Muscle of leg (tissue), 11 donors: Measurements from ENCODE around the gene TSPEAR. TPM values are rescaled to one million over a fixed set of nuclear protein-coding genes. Genes with fewer than 3 reads are reported as not detected.

ENCODE experiments used
- DNase-seq: peaks from one replicate; pipeline ENCODE4 v3.0.0; 2013
- H3K27ac ChIP-seq: one replicate; pipeline ENCODE4 v1.5.1; 2013; ENCODE audit warnings: mild to moderate bottlenecking, low read length, control low read depth
- H3K27me3 ChIP-seq: one replicate; pipeline ENCODE4 v1.6.1; 2013; ENCODE audit warnings: low read length; ENCODE audit not compliant: control insufficient read depth, insufficient read depth
- H3K36me3 ChIP-seq: one replicate; pipeline ENCODE4 v1.6.1; 2013; ENCODE audit warnings: low read length; ENCODE audit not compliant: control insufficient read depth, insufficient read depth
- H3K4me1 ChIP-seq: one replicate; pipeline ENCODE4 v1.6.1; 2013; ENCODE audit warnings: low read length; ENCODE audit not compliant: control insufficient read depth, insufficient read depth
- H3K4me3 ChIP-seq: one replicate; pipeline ENCODE4 v1.5.1; 2013; ENCODE audit warnings: low read length, control low read depth
- H3K9me3 ChIP-seq: replicated peaks from 2 replicates; pipeline ENCODE4 v1.6.1; 2013; ENCODE audit warnings: low read depth, low read length; ENCODE audit not compliant: control insufficient read depth
- WGBS: methylation state at CpG from one replicate; pipeline ENCODE4 v1.1.5; 2013; ENCODE audit warnings: missing lambda C conversion rate; ENCODE audit not compliant: insufficient coverage; 5-methylcytosine and 5-hydroxymethylcytosine counted together
- polyA plus RNA-seq, 8 donors: library from polyadenylated mRNA; unstranded; fragments of 120-200 nt; gene quantifications; one replicate each; pipeline versions ENCODE4 v1.2.1 to v1.2.3, GENCODE V29; 2013; ENCODE audit warnings: inconsistent platforms in 1 of 8, low replicate concordance in 1 of 8; ENCODE audit not compliant: insufficient read length in 8 of 8, insufficient read depth in 1 of 8
- total RNA-seq: library from RNA; stranded (reverse); fragments of 120-200 nt; gene quantifications from one replicate; pipeline ENCODE4 v1.2.4, GENCODE V29; 2013

The TSPEAR gene
- total and polyA plus RNA-seq, 9 donors = 0.04 to 1.5 (median 0.10) TPM; not detected in 2

DNA sequence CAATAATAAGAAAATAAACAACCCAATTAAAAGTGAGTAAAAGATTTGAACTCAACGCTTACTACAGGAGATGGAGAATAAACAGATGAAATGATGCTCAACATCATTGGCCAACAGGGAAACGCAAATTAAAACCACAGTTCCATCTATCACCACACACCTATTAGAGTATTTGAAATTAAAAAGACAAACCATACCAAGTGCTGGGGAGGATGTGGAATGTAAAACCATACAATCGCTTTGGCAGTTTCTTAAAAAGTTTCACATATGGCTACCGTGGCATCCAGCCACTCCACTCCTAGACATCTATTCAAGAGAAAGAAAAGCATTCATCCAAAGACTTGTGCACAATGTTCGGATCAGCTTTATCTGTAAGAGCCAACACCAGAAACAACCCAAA lies 257.3 kb downstream of the TSPEAR start:
- H3K4me1 ChIP-seq = peaks cover 7% of the 10 kb centered on the region
- H3K27ac ChIP-seq = no peak overlapping the region
- H3K27me3 ChIP-seq = peaks cover 30% of the 10 kb centered on the region
- H3K4me3 ChIP-seq = no peak overlapping the region
- peaks cover 6% of the 10 kb centered on the region for H3K9me3 ChIP-seq
- no peak for DNase-seq
- whole genome bisulfite sequencing = 86% methylated on average over 1 of the region's 5 CpGs
- peaks cover 4% of the 10 kb centered on the region for H3K36me3 ChIP-seq

DNA sequence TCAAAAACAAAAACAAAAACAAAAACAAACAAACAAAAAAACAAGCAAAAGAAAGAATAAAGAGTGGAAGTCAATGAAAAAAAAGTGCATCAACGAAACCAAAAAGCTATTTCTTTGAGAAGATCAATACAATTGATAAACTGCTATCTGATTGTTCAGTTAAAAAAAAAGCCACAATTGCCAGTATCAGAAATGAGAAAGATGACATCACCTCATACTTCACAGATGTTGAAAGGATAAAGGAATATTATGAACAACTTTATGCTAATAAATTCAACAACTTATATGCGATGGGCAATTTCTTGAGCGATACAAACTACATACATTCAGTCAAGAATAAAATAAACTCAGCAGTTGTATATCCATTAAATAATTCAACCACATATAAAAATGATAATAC lies 258.3 kb downstream of the TSPEAR start:
- Histone ChIP-seq H3K27ac (no peak overlapping the region), H3K4me1 (peaks cover 7% of the 10 kb centered on the region), H3K9me3 (peaks cover 6% of the 10 kb centered on the region), H3K27me3 (peaks cover 36% of the 10 kb centered on the region), H3K36me3 (peaks cover 4% of the 10 kb centered on the region), H3K4me3 (no peak overlapping the region)
- no CpG with 5 or more reads among the region's 3 CpGs for WGBS
- no peak for DNase-seq

DNA sequence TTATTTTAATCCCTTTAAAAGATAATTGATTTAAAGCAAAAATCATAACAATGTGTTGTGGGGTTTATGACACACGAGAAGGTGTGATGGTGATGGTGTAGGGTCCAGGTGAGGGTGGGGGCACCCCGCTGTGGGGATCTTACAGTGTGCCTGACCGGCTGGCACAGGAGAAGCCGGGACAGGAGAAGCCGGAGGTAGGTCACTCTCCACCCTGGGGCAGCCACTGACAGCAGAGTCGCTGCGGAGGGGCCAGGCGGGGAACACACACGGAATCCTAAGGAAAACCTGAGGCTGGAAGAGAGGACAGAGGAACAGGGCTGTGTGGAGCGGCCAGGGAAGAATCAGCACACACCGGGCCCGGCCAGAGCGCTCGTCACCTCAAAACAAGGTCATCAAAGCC lies 260.4 kb downstream of the TSPEAR start:
- Histone ChIP-seq H3K9me3 (peaks cover 6% of the 10 kb centered on the region), H3K36me3 (no peaks in the 10 kb centered on the region), H3K27ac (no peak overlapping the region), H3K4me3 (no peak overlapping the region), H3K4me1 (peaks cover 3% of the 10 kb centered on the region), H3K27me3 (peaks cover 37% of the 10 kb centered on the region)
- 79% methylated on average over 14 of the region's 14 CpGs for WGBS
- DNase-seq = no peak

DNA sequence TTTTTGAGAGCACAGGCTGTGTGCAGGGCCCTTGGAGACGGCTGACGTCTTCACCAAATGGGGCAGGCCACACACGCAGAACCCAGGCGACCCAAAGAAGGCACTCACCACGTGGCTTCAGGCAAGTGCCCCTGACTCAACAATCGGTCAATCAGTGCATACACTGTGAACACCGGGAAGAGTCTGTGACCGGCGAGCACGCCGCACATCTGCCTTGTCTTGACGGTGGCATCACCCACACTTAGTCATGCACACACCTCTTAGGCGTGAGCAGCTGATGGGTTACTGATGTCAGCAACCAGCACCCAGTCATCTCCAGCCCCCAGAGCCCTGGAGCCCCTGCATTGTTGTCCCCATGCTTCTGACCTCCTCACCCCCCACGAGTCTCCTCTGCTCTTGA lies 261.0 kb downstream of the TSPEAR start:
- 69% methylated on average over 14 of the region's 14 CpGs for WGBS
- H3K9me3 ChIP-seq = peaks cover 6% of the 10 kb centered on the region
- peaks cover 38% of the 10 kb centered on the region for H3K27me3 ChIP-seq
- H3K4me3 ChIP-seq = no peak overlapping the region
- no peaks in the 10 kb centered on the region for H3K4me1 ChIP-seq
- no peak for DNase-seq
- no peaks in the 10 kb centered on the region for H3K36me3 ChIP-seq
- H3K27ac ChIP-seq = no peak overlapping the region

DNA sequence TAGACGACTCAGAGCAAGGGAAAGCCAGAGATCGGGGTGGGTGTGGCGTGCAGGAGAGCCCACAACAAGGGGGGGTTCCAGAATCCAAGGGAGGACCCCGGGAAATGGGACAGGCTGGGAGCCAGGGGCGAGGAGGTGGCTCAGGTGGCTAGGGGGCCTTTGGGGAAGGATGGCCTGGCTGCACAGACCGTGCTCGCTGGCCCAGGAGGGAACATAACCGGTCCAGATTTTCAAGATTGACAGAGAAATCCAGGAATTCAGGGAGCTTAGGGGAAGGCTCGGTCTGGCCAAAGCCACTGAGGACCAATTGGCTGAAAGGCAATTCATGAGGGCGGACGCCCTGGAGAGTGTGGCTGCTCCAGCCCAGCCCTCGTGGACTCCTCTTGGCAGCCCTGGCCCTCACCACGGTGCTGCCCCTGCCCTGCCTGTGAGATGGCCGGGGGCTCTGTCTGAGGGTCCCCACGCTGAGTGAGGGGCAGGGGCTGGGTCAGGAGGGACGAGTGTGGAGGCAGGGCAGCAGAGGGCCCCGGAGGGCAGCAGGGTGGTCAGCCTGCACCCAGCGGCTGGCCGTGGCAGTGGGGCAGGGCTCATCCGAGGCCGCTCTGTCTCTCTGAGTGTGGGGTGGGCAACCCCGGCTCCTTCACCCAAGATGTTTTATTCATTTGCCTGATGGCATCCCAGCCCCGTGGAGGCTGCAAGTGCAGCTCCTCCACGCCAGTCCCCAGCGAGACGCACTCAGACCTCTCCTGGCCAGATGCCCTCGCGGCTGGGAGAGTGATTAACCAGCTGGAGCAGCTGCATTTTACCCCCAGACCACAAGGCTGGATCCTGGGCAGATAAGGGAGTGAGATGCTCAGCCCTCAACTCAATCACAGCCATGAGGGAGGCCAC lies 261.7 kb downstream of the TSPEAR start:
- Histone ChIP-seq H3K9me3 (peaks cover 6% of the 10 kb centered on the region), H3K4me1 (no peaks in the 10 kb centered on the region), H3K36me3 (no peaks in the 10 kb centered on the region), H3K4me3 (no peak overlapping the region), H3K27ac (no peak overlapping the region), H3K27me3 (peaks cover 36% of the 10 kb centered on the region)
- 44% methylated on average over 25 of the region's 28 CpGs for WGBS
- DNase-seq = no peak

DNA sequence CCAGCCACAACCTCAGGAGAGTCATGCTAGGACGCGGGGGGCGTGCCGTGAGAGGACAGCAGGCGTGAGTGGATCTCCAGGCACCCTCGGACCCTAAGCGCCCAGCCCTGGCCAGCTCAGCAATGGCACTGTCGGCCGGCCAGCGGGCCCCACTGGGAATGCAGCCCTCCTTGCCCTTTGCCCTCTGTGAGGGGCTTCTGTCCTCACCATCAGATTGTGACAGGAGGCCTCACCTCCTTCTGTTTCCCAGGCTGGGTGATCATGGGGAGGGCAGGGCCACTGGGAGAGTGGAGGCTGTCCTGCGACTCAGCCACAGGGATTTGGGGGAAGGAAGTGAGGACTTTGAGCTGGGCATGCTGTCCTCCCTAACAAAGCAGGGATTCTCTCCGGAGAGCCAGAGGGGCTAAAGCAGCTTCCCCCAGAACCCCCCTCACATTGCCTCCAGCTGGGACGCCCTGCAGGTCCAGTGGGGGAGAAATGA lies 262.7 kb downstream of the TSPEAR start:
- no peak for DNase-seq
- no peak overlapping the region for H3K4me3 ChIP-seq
- no peaks in the 10 kb centered on the region for H3K36me3 ChIP-seq
- peaks cover 2% of the 10 kb centered on the region for H3K9me3 ChIP-seq
- no peak overlapping the region for H3K27ac ChIP-seq
- H3K4me1 ChIP-seq = no peaks in the 10 kb centered on the region
- 55% methylated on average over 11 of the region's 13 CpGs for WGBS
- H3K27me3 ChIP-seq = peaks cover 39% of the 10 kb centered on the region

Other genes starting within 250 kb of the TSPEAR start
- gene KRTAP10-1, start 171.4 kb downstream of the TSPEAR start, total RNA-seq = not detected
- gene KRTAP10-1, start 171.4 kb downstream of the TSPEAR start, polyA plus RNA-seq = not detected
- gene KRTAP10-2, start 160.1 kb downstream of the TSPEAR start, total RNA-seq = not detected
- not detected for gene KRTAP10-2, start 160.1 kb downstream of the TSPEAR start, polyA plus RNA-seq
- not detected for gene KRTAP10-3, start 152.8 kb downstream of the TSPEAR start, total RNA-seq
- gene KRTAP10-3, start 152.8 kb downstream of the TSPEAR start, polyA plus RNA-seq = not detected
- gene KRTAP10-4, start 137.8 kb downstream of the TSPEAR start, total RNA-seq = not detected
- gene KRTAP10-4, start 137.8 kb downstream of the TSPEAR start, polyA plus RNA-seq = not detected
- not detected for gene KRTAP10-5, start 131.0 kb downstream of the TSPEAR start, total RNA-seq
- not detected for gene KRTAP10-5, start 131.0 kb downstream of the TSPEAR start, polyA plus RNA-seq
- gene KRTAP10-6, start 119.1 kb downstream of the TSPEAR start, total RNA-seq = not detected
- gene KRTAP10-6, start 119.1 kb downstream of the TSPEAR start, polyA plus RNA-seq = not detected
- not detected for gene KRTAP10-7, start 111.0 kb downstream of the TSPEAR start, total RNA-seq
- not detected for gene KRTAP10-7, start 111.0 kb downstream of the TSPEAR start, polyA plus RNA-seq
- gene KRTAP10-8, start 99.5 kb downstream of the TSPEAR start, total RNA-seq = not detected
- not detected for gene KRTAP10-8, start 99.5 kb downstream of the TSPEAR start, polyA plus RNA-seq
- gene KRTAP10-9, start 84.5 kb downstream of the TSPEAR start, total RNA-seq = not detected
- not detected for gene KRTAP10-9, start 84.5 kb downstream of the TSPEAR start, polyA plus RNA-seq
- not detected for gene KRTAP10-10, start 74.2 kb downstream of the TSPEAR start, total RNA-seq
- not detected for gene KRTAP10-10, start 74.2 kb downstream of the TSPEAR start, polyA plus RNA-seq
- gene KRTAP10-11, start 65.2 kb downstream of the TSPEAR start, total RNA-seq = not detected
- not detected for gene KRTAP10-11, start 65.2 kb downstream of the TSPEAR start, polyA plus RNA-seq
- gene KRTAP12-4, start 56.9 kb downstream of the TSPEAR start, total RNA-seq = not detected
- gene KRTAP12-4, start 56.9 kb downstream of the TSPEAR start, polyA plus RNA-seq = not detected
- not detected for gene KRTAP12-3, start 53.6 kb downstream of the TSPEAR start, total RNA-seq
- gene KRTAP12-3, start 53.6 kb downstream of the TSPEAR start, polyA plus RNA-seq = not detected
- not detected for gene KRTAP12-2, start 44.6 kb downstream of the TSPEAR start, total RNA-seq
- not detected for gene KRTAP12-2, start 44.6 kb downstream of the TSPEAR start, polyA plus RNA-seq
- not detected for gene KRTAP12-1, start 29.4 kb downstream of the TSPEAR start, total RNA-seq
- gene KRTAP12-1, start 29.4 kb downstream of the TSPEAR start, polyA plus RNA-seq = not detected
- not detected for gene KRTAP10-12, start 14.4 kb downstream of the TSPEAR start, total RNA-seq
- not detected for gene KRTAP10-12, start 14.4 kb downstream of the TSPEAR start, polyA plus RNA-seq
- 45.9 TPM for gene UBE2G2, start 90.2 kb upstream of the TSPEAR start, total RNA-seq
- gene UBE2G2, start 90.2 kb upstream of the TSPEAR start, polyA plus RNA-seq = 100 to 1,000 TPM in 1 of 8 donors, 10 to 100 TPM in 7; 55.6 to 106 (median 70.5) TPM
- gene SUMO3, start 106.5 kb upstream of the TSPEAR start, total RNA-seq = 51.7 TPM
- gene SUMO3, start 106.5 kb upstream of the TSPEAR start, polyA plus RNA-seq = 10 to 100 TPM; 63.1 to 82.5 (median 72.9) TPM
- 127 TPM for gene PTTG1IP, start 162.1 kb upstream of the TSPEAR start, total RNA-seq
- gene PTTG1IP, start 162.1 kb upstream of the TSPEAR start, polyA plus RNA-seq = 100 to 1,000 TPM; 126 to 149 (median 138) TPM
- gene ITGB2, start 209.3 kb upstream of the TSPEAR start, total RNA-seq = 8.0 TPM
- 10 to 100 TPM; 10.9 to 18.0 (median 13.7) TPM for gene ITGB2, start 209.3 kb upstream of the TSPEAR start, polyA plus RNA-seq
- 16.0 TPM for gene SLX9, start 228.5 kb upstream of the TSPEAR start, total RNA-seq
- gene SLX9, start 228.5 kb upstream of the TSPEAR start, polyA plus RNA-seq = 10 to 100 TPM; 17.1 to 27.5 (median 21.3) TPM